Erythroblast (primary cell): Measurements from ENCODE around the gene FSIP1.

Source experiments
- GATA1 ChIP-seq: IDR thresholded peaks from 2 replicates; pipeline ENCODE4 v1.6.1; 2011; ENCODE audit warnings: low read depth, mild to moderate bottlenecking, control low read depth, low read length, moderate library complexity
- POLR2A ChIP-seq: IDR thresholded peaks from 2 replicates; pipeline ENCODE4 v1.6.1; 2011; ENCODE audit warnings: mild to moderate bottlenecking, low read length

DNA sequence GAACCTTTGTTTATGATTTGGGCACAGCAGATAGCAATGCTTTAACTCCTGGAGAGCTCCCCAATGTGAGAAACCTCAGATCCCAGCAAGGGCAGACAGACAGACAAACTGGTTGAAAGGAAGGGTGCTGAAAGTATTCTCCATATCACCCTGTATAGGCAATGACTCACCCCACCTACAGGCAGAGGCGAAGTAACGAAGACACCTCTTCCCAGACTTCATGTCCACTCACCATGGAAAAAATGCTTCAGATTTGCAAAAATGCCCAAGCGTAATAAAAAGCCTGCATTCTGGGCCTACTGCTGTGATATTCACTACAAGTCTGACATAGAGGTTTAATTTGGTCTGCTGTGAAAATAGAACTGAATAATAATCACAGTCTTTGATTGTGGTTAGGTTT is 151.3 kb downstream of the FSIP1 start:
- TF ChIP-seq POLR2A (no peak), GATA1 (no peak)
